Lower lobe of right lung (tissue), 2 donors: ENCODE data around the gene CR1L. TPM values are rescaled to one million over a fixed set of nuclear protein-coding genes. Genes with fewer than 3 reads are reported as not detected.
A peak's percentile ranks its signal among the peaks of the same experiment; 100 is the strongest.
"Not testable (repeated sequence)": the region's sequence is repeated elsewhere in the genome, so short reads cannot be mapped to it uniquely, and the experiment has no call there.

Experiments used
- ATAC-seq, 2 donors: fragments of 200-7000 bp; cut with Tn5 transposase; one replicate each; pipeline ENCODE4 v1.9.1; 2020 to 2022; ENCODE audit warnings: mild to moderate bottlenecking in 2 of 2, moderate library complexity in 2 of 2
- DNase-seq: peaks from one replicate; pipeline ENCODE4 v3.0.0-alpha.2; 2020
- H3K27ac ChIP-seq: fragments of 200-600 bp; one replicate; pipeline ENCODE4 v1.8.0; 2022
- H3K27me3 ChIP-seq: fragments of 200-600 bp; one replicate; pipeline ENCODE4 v1.8.0; 2022; ENCODE audit warnings: low read depth
- H3K36me3 ChIP-seq: fragments of 200-600 bp; one replicate; pipeline ENCODE4 v1.8.0; 2022; ENCODE audit warnings: mild to moderate bottlenecking
- H3K4me1 ChIP-seq: fragments of 200-600 bp; one replicate; pipeline ENCODE4 v1.8.0; 2022
- H3K4me3 ChIP-seq: fragments of 200-600 bp; one replicate; pipeline ENCODE4 v1.8.0; 2022; ENCODE audit warnings: mild to moderate bottlenecking
- H3K9me3 ChIP-seq: fragments of 200-600 bp; one replicate; pipeline ENCODE4 v1.8.0; 2022
- CTCF ChIP-seq: fragments of 200-600 bp; IDR thresholded peaks from one replicate; pipeline ENCODE4 v1.8.0; 2022; ENCODE audit warnings: antibody characterized with exemption, mild to moderate bottlenecking
- intact Hi-C: fragments of 100-400 bp; cut with DNase I; formaldehyde crosslinking; loops from one replicate; pipeline ENCODE4 v1.11.0; 2022
- total RNA-seq: library from RNA; stranded (reverse); fragmentation: NEBNext Ultra II Directional; extraction: Animal tissue kit (Norgen Biotek cat#: 25700); gene quantifications from one replicate; pipeline ENCODE4 v1.2.1, GENCODE V29; 2021
- donor health status: DM: no; HTN: yes; CAD: no; lungs with severe emphysema.

CR1L gene
- total RNA-seq, 1 donor from 2014 or later = 1.3 TPM

- DNase-seq = no peak
- H3K9me3 ChIP-seq = no peaks in the 10 kb centered on the region
- H3K36me3 ChIP-seq = no peaks in the 10 kb centered on the region
- H3K4me3 ChIP-seq = no peak overlapping the region
- TF ChIP-seq CTCF = no peak
- peaks cover 3% of the 10 kb centered on the region for H3K27me3 ChIP-seq
- ATAC-seq = no peak
- H3K27ac ChIP-seq = no peak overlapping the region
- intact Hi-C loops = no loop called here
- no peaks in the 10 kb centered on the region for H3K4me1 ChIP-seq
Observed at GRCh38 chr1:207631137-207631536, 13.8 kb upstream of the CR1L start.

- ATAC-seq = no peak
- DNase-seq = no peak
- H3K9me3 ChIP-seq = no peaks in the 10 kb centered on the region
- intact Hi-C loops = no loop called here
- peaks cover 3% of the 10 kb centered on the region for H3K27me3 ChIP-seq
- no peak overlapping the region for H3K4me3 ChIP-seq
- H3K36me3 ChIP-seq = no peaks in the 10 kb centered on the region
- no peak for TF ChIP-seq CTCF
- H3K27ac ChIP-seq = no peak overlapping the region
- no peaks in the 10 kb centered on the region for H3K4me1 ChIP-seq
Observed at GRCh38 chr1:207633226-207633625, 11.7 kb upstream of the CR1L start.

GRCh38 chr1:207633699-207634289 lies 11.1 kb upstream of the CR1L start:
- H3K4me3 ChIP-seq, H3K27me3 ChIP-seq, H3K27ac ChIP-seq, H3K9me3 ChIP-seq, H3K36me3 ChIP-seq, DNase-seq, intact Hi-C loops, ATAC-seq, H3K4me1 ChIP-seq: not testable (repeated sequence)

- H3K4me3 ChIP-seq, ATAC-seq, DNase-seq, H3K27ac ChIP-seq, H3K4me1 ChIP-seq, H3K27me3 ChIP-seq, H3K36me3 ChIP-seq, intact Hi-C loops, H3K9me3 ChIP-seq: not testable (repeated sequence)
Observed at GRCh38 chr1:207634293-207634692, 10.6 kb upstream of the CR1L start.

- DNase-seq, H3K36me3 ChIP-seq, H3K4me1 ChIP-seq, ATAC-seq, H3K9me3 ChIP-seq, H3K4me3 ChIP-seq, H3K27ac ChIP-seq, H3K27me3 ChIP-seq, intact Hi-C loops: not testable (repeated sequence)
Observed at GRCh38 chr1:207635569-207636186, 9.3 kb upstream of the CR1L start.

DNA sequence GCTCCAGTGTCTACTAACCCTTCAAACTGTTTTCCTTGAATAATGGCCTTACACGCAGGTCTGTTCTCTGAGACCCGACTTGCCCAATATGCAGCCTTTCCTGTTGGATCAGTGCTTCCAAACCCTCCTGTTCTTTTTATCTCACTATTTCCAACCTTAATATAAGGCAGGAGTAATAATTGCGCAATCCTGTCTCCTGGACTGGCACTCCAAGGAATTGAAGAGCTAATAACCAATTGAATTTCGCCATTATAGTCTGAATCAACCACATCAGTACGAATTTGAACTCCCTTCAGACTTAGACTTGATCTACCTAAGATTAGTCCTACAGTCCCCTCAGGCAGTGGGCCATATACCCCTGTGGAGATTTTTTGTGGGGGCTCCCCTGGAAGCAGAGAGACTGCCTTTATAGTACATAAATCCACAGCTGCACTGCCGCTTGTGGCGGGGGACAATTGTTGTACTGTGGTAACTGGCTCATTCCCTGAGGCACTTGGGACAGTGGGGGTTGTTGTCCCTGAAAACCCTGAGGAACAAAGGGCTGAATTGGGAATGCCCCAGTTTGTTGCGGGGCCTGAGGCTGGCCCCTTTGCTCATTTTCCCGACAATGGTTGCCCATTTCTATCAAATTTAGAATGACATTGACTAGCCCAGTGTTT lies 6.3 kb upstream of the CR1L start:
- H3K27me3 ChIP-seq, H3K4me1 ChIP-seq, H3K9me3 ChIP-seq, ATAC-seq, H3K27ac ChIP-seq, H3K36me3 ChIP-seq, intact Hi-C loops, DNase-seq, H3K4me3 ChIP-seq: not testable (repeated sequence)

- H3K27ac ChIP-seq, H3K36me3 ChIP-seq, intact Hi-C loops, H3K27me3 ChIP-seq, H3K9me3 ChIP-seq, H3K4me1 ChIP-seq, H3K4me3 ChIP-seq, DNase-seq, ATAC-seq: not testable (repeated sequence)
Observed at GRCh38 chr1:207639362-207639761, 5.6 kb upstream of the CR1L start.

DNA sequence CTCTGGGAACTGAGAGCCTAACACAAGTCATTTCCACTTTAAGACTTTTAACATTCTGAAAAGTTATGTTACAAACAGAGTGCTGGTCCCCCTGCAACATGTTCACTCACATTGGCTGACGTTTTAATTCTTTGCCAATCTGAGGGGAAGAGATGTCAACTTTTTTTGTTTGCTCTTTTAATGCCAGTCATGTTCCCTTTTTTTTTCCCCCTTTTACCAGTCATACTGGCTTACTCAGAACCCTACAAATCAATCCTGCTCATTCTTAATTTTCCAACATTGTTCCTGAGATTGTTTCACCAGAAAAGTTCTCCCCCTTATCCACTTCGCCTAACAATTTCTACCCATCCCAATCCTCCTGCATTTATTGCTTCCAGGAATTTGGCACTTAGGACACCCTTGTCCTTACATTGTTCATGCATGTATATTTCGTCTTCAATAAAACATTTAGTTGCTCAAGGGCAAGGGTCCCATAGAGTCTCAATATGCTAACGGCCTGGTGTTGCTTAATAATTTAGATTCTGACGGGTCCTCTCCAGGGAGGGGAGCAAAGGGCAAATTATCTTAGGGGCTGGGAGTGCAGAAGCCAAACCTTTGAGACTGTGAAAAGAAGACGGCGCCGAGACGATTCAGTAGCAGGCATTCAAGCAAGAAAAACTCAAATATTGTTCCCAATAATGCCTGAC lies 624 bp upstream of the CR1L start:
- Histone ChIP-seq H3K36me3 (no peaks in the 10 kb centered on the region), H3K27ac (no peak overlapping the region), H3K4me1 (peaks cover 7% of the 10 kb centered on the region), H3K4me3 (peak overlapping the region; percentile 67), H3K9me3 (no peaks in the 10 kb centered on the region), H3K27me3 (no peaks in the 10 kb centered on the region)
- intact Hi-C loops = no loop called here
- TF ChIP-seq CTCF = no peak
- ATAC-seq (no peak), DNase-seq (no peak)
